Activated T-helper 9 cell treated with anti-CD3 and anti-CD28 coated beads, Interleukin-2, amount 50 U/mL, for 16 hours (primary cell): ENCODE measurements around the gene ZSCAN2.

Source experiments
- DNase-seq: peaks from one replicate; pipeline ENCODE4 v3.0.0-alpha.2; 2020; ENCODE audit warnings: low read depth

Gene ZSCAN2

DNA sequence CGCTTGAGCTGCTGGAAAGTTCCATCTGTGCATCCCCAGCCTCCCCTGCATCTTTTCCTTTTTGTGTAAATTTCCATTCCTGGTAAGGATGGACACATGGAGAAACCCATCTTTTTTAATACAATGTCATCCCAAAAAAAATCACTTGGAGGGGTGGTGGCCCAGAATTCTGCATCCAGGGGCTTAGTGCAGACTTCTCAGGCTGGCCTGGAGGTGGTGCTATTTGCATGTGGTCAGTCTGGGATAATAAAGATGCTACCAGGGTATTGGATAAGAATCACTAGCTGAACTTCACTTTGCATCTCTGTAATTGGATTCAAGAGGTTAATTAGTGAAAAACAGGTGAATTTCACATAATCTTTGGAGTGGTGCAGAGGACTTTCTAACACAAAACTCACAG is 1.8 kb upstream of the ZSCAN2 start:
- DNase-seq: no peak

DNA sequence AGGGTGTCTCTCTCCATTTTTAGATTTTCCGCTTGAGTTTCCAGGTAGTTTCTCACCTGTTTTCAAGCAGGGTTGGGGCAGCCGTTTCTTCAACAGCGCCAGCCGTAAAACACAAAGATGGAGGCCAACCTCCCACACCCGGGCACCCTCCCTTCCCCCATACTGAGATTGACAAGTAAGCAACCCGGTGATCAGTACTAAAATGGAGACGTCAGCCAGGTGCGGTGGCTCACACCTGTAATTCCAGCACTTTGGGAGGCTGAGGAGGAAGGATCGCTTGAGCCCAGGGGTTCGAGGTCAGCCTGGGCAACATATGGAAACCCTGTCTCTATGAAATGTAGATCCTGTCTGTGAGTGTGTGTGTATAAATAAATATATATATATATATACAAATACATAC is 903 bp upstream of the ZSCAN2 start:
- no peak for DNase-seq

DNA sequence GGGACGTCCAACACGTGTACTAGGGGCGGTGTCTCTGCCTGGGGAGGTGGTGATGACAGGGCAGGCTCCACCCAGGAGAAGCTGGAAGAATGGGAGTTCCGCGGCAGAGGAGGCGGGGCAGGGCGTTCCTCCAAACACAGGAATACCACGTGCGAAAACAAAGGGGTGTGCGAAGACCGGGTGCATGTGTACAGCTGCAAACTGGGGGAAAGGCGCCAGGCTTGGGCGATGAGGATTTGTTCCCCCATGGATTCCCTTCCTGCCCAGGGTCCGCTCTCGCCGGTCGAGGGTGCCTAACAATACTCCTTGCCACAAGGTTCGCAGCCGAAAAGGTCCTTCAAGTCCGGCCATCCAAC is 500 bp upstream of the ZSCAN2 start:
- DNase-seq: peak; percentile 19

DNA sequence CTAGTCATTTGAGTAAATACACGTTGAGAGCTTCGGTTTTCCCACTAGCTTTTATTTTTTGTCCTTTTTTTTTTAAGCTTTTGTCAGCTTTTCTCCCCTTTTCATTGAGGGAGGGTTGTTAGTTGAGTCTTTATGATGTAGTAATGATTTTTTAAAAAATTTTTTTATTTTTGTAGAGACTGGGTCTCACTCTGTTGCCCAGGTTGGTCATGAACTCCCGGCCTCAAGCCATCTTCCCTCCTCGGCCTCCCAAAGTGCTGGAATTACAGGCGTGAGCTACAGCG is 688 bp downstream of the ZSCAN2 start:
- no peak for DNase-seq

DNA sequence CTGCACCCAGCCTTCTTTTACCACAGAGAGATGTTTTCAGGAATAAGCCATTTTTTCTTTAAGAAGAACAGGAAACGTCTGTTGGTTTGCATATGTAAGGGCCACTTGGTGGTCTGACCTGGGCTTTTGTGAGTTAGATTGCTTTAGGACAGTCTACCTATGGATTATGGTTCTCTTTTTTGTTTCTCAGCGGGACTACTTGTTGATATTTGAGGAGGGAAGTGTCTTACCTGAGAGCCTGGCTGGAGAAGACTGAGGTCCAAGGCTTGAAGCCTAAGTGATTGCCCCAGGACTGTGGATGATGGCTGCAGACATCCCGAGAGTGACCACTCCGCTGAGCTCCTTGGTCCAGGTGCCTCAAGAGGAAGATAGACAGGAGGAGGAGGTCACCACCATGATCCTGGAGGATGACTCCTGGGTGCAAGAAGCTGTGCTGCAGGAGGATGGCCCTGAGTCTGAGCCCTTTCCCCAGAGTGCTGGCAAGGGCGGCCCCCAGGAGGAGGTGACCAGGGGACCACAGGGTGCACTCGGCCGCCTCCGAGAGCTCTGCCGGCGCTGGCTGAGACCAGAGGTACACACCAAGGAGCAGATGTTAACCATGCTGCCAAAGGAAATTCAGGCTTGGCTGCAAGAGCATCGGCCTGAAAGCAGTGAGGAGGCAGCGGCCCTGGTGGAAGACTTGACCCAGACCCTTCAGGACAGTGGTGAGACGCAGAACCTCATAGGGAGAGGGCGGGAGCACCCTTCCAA is 3.0 kb downstream of the ZSCAN2 start:
- DNase-seq: no peak

DNA sequence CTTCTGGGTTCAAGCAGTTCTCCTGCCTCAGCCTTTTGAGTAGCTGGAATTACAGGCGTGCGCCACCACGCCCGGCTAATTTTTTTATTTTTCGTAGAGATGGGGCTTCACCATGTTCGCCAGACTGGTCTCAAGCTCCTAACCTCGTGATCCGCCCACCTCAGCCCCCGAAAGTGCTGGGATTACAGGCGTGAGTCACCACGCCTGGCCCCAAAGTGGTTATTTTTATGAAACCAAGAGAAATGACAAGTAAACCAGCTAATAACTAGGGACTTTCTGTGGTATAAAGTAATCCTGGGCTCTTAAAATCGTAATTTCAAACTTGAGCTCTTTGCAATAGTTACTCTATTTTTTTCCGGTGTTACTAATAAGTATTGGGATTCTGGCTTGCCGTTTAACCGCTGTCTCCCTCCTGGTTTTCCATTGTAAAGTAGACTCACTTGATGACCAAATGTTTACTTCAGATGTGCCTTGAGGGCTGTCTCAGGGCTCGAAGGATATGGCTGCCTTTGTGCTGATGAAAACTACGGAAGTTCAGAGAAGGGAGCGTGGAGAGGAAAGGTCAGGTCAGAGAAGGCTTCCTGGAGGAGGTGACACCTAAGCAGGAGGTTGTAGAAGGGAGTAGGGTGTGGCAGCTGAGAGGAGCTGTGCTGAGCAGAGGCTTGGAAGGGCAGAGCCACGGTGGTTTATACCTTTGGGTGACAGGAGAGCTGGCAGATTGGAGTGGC is 4.2 kb downstream of the ZSCAN2 start:
- DNase-seq: peak; percentile 68

DNA sequence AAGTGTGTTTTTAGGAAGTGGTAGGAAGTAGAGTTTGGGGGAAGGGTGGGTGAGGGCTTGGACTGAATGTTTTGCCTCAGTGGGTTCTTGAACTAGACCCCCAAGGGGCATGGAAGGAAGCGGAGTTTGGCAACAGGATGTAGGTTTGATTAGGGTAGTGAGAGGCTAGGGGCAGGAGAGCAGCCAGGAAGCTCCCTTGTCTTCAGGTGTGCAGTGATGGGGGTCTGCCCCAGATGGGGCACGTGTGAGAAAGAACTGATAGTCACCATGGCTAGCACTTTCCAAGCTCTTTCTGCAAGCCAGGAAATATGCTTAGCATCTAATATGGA is 4.7 kb downstream of the ZSCAN2 start:
- no peak for DNase-seq

DNA sequence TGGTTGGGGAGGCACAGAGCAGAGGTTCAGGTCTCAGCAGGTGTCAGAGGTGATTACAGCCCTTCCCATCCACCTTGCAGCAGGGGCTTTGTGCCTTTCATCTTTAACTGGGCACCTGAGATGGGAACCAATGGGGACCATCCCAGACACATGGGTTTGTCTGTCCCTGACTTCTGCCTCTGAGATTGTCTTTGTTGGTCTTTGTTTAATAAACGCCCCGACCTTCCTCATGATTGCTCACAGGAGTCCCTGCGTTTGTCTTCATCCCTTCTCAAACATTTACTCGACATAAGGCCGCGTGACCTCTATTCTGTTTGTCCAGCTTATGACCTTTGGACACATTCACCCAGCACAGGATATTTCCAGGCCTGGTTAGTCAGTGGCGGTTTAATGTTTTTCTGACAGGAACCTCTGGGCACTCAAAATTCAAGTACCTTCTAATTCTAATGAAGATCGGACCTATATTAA is 5.9 kb downstream of the ZSCAN2 start:
- no peak for DNase-seq

DNA sequence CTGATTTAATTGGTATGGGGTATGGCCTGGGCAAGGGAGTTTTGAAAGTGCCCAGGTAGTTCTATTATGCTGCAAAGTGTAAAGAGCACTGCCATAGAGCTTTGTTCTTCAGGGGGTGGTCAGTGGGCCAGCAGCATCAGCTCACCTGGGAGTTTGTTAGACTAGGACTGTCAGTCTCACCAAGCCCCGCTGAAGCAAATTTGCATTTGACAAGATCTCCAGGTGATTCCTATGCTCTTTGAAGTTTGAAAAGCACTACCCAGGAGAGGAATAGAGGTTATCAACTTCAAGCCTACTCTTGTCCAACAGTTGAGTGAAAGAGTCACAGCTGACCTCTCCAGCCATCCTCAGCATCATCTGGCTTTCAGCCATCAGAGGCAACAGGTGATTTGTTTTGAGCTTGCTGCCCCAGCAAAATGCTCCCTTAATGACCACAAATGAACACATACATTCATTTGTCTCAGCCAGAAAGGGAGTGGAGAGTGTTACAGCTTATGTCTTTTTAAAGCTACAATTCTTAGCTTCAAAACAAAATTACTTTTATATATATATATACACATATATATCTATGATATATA is 8.0 kb downstream of the ZSCAN2 start:
- DNase-seq: no peak

DNA sequence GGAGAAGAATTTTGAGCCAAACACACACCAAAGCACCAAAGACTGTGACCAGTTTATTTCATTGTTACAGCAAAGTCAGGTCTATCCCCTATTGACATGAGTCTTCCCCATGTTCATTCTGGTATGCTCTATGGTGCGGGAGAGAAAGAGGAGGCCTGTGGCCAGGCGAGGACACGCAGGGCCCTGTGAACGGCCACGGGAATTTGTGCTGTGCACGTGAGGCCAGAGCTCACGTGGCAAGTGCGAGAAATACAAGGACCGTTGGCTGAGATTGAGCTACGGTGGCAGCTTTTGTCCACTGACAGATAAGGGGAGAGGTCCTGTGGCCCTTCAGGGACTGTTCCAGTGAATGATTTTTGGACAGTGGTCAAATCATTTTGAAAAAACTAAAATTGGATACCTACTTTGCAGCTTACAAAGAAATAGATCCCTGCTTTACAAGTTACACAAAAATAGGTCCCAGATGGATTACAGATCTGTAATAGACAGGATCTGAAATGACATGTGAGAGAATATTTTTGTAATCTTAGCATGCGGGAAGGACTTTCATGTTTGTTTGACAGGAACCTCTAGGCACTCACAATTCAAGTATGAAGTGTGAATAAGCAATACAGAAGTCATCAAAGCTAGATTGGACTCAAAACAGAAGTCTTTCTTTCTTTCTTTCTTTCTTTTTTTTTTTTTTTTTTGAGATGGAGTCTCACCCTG is 9.2 kb downstream of the ZSCAN2 start:
- DNase-seq: no peak

DNA sequence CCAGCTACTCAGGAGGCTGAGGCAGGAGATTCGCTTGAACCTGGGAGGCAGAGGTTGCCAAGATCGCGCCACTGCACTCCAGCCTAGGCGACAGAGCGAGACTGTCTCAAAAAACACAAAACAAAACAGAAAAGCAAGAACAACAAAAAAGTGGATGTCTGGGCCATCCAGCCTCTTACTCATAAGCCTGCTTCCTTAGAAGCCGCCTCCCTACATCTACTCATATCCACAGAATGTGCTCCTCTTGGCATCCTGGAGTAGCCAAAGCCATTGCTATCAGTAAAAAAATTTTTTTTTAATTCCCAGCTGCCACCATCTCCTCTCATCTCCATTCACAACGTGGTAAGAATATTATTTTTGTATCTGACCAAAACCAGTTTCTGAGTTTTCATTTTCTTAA is 10.8 kb downstream of the ZSCAN2 start:
- no peak for DNase-seq

DNA sequence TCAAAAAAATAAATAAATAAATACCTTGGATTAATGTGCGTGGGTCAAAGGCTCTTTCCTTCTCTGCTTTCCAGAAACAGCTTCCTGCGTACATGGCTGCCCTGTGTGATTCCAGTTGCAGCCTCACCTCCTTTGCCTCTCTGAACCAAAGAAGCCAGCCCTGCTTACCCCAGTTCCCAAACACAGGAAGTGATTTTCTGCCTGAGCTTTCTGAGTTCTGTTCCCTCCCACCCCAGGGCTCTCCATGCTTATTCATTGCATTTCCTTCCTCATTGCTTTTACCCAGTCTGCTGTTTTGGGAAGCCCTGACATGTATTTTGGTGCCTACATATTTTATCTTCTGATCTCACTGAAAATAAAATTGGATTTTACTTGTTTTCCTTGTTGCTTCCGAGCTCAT is 15.4 kb downstream of the ZSCAN2 start:
- DNase-seq: no peak

DNA sequence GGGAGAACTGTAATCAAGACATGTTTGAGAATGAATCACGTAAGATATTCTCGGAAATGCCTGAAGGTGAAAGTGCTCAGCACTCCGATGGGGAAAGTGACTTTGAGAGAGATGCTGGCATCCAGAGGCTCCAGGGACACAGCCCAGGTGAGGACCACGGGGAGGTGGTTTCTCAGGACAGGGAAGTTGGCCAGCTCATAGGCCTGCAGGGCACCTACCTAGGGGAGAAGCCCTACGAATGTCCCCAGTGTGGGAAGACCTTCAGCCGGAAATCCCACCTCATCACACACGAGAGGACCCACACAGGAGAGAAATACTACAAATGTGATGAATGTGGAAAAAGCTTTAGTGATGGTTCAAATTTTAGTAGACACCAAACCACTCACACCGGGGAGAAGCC is 19.8 kb downstream of the ZSCAN2 start:
- DNase-seq: no peak

DNA sequence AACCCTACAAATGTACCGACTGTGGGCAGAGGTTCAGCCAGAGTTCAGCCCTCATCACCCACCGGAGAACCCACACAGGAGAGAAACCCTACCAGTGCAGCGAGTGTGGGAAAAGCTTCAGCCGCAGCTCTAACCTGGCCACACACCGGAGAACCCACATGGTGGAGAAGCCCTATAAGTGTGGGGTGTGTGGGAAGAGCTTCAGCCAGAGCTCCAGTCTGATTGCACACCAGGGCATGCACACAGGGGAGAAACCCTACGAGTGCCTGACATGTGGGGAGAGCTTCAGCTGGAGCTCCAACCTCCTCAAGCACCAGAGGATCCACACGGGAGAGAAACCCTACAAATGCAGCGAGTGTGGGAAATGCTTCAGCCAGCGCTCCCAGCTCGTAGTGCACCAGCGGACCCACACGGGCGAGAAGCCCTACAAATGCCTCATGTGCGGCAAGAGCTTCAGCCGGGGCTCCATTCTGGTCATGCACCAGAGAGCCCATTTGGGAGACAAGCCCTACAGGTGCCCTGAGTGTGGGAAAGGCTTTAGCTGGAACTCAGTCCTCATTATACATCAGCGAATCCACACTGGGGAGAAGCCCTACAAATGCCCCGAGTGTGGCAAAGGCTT is 20.7 kb downstream of the ZSCAN2 start:
- no peak for DNase-seq

DNA sequence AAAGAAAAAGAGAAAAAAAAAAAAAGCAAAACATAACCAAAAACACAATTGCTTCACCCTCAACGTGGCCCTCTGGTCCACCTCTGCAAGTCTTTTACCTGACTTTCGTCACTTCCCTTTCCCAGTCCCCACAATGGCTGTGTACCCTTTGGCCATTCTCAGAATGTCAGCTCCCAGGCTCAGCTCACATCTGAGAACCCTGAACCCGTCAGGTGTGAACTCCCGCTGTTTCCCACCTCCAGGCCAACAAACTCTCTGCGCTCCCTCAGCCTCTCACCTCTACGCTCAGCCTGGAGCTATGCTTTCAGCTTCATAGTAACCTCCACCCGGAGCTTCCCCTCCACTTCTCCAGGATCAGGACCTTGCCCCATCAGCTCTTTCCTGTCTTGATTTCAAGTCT is 23.6 kb downstream of the ZSCAN2 start:
- DNase-seq: no peak

DNA sequence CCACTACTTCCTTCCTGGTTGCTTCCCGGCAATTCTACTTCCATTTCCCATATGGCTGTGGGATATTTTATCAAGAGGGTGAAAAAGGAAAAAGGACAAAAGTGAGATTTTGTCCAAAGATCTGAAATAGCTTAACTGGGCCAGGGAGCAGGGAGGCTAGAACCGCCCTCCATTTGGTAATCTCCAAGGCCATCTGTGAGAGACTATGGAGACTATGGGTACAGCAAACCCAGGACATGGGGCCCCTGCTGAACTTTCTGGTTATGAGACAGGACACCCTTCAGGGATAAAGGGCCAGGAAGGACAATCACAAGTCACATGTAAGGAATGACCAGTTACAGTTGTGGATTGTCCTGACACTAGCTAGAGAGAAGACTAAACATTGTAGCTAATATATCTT is 24.3 kb downstream of the ZSCAN2 start:
- no peak for DNase-seq

DNA sequence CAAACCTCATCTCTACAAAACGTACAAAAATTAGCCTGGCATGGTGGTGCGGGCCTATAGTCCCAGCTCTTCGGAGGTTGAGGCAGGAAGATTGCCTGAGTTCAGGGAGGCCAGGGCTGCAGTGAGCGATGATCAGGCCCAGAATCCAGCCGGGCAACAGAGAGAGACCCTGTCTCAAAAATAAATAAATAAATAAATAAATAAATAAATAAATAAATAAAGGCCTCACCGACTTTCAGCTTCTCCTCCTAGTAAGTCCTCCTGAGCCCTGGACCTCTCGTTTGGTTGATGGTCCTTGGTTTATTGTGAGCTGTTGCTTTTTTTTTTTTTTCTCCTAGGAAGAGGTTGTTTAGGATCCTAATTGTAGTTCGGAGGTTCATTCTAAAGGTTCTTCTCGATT is 28.2 kb downstream of the ZSCAN2 start:
- no peak for DNase-seq

DNA sequence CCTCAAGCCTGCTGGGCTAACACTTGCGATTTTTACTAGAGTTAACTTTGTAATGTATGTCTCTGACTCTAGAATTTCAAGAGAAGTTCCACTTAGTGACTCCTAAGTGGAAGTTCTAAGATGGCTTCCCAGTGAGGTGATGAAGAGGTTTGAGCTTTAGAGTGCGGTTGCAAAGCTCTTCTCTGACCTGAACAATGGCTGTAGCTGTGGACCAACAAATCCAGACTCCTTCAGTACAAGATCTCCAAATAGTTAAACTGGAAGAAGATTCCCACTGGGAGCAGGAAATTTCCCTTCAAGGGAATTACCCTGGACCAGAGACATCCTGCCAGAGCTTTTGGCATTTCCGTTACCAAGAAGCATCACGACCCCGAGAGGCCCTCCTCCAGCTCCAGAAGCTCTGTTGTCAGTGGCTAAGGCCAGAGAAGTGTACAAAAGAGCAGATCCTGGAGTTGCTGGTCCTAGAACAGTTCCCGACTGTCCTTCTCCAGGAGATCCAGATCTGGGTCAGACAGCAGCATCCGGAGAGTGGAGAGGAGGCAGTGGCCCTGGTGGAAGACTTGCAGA is 31.0 kb downstream of the ZSCAN2 start:
- no peak for DNase-seq

DNA sequence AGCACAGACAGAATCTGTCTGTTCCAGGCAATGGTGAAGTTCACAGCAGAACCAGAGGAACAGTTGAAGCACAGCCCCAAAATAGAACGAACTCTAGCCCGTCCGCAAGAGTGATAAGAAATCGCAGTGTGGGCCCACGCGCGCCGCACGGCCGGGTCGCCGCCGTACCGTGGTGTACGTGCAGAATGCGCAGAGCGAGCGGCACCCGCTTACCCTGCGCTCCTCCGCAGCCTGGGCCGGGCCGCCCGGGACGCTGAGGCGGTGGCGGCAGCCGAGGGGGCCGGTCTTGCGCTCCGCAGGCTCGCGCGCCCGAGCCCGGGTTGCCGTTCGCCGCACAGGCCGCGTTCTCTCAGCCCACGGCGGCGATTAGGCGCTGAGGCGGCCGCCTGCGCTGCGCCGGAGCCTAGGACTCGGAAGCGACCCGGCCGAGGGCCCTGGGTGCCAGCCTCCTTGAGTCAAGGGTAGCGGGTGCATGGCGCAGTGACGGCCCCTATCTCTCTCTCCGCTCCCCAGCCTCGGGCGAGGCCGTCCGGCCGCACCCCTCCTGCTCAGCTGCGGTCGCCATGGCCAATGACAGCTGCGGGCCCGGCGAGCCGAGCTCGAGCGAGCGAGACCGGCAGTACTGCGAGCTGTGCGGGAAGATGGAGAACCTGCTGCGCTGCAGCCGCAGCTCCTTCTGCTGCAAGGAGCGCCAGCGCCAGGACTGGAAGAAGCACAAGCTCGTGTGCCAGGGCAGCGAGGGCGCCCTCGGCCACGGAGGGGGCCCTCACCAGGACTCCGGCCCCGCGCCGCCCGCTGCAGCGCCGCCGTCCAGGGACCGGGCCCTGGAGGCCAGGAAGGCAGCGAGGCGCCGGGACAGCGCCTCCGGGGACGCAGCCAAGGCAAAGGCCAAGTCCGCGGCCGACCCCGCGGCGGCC is 32.8 kb downstream of the ZSCAN2 start:
- DNase-seq: peak; percentile 58

DNA sequence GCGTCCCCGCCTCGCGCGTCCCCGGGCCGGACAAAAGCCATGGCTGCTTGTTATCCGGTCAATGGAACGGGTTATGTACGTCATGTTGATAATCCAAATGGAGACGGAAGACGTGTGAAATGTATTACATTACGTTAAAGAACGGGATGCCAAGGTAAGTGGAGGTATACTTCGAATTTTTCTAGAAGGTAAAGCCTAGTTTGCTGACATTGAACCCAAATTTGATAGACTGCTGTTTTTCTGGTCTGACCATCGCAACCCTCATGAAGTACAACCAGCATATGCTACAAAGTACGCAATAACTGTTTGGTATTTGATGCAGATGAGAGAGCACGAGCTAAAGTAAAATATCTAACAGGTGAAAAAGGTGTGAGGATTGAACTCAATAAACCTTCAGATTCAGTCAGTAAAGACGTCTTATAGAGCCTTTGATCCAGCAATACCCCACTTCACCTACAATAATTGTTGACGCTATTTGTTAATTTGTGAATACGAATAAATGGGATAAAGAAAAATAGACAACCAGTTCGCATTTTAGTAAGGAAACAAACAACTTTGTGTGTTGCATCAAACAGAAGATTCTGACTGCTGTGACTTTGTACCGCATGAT is 33.5 kb downstream of the ZSCAN2 start:
- no peak for DNase-seq

DNA sequence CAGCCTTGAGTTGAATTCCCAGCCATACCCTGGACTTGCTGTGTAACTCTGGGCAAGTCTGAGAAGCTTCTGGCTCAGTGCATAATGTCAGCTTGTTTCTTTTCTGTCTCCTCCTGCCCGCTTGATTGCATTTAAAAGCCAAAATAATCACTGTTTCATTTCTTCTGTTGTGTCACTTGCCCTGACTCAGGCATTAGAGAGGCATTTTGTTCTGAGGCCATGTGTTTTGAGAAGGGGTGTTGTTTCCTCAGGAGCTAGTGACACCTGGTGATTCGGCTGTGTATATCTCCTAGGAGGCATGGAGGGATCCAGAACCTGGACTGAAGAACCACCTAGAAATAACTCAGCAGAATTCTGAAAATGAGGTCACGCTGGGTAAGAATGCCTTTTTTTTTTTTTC is 37.3 kb downstream of the ZSCAN2 start:
- no peak for DNase-seq
